Non-pigmented ciliary epithelial cell (primary cell): ENCODE results near the gene ALKBH2.

ENCODE experiments used
- DNase-seq: peaks from one replicate; pipeline ENCODE4 v3.0.0-alpha.2; 2010; ENCODE audit warnings: low read depth

ALKBH2 gene

DNA sequence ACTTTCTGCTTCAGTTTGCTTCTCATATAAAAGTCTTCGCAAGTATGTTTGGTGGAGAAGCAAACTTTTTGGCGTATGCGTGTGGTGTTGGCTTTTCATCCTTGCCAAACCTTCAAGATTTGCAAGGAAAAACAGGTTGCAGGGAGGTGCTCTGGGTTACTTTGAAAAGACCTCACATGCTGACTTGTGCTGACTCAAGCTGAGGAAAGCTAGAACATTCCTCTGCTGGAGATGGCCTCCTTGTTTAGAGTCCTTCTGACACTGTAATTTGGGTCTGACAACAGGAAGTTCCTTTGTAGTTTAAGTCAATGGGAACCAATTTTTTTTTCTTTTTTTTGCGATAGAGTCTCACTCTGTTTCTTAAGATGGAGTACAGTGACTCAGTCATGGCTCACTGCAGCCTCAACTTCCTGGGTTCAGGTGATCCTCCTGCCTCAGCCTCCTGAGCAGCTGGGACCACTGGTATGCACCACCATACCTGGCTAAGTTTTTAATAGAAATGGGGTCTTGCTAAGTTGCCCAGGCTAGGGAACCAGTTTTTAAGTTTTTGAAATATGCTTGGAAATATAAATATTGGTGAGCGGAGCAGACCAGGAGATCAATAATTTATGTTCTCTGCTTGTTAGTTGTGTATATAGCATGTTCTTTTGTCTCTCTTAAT is 20.5 kb upstream of the ALKBH2 start:
- no peak for DNase-seq

DNA sequence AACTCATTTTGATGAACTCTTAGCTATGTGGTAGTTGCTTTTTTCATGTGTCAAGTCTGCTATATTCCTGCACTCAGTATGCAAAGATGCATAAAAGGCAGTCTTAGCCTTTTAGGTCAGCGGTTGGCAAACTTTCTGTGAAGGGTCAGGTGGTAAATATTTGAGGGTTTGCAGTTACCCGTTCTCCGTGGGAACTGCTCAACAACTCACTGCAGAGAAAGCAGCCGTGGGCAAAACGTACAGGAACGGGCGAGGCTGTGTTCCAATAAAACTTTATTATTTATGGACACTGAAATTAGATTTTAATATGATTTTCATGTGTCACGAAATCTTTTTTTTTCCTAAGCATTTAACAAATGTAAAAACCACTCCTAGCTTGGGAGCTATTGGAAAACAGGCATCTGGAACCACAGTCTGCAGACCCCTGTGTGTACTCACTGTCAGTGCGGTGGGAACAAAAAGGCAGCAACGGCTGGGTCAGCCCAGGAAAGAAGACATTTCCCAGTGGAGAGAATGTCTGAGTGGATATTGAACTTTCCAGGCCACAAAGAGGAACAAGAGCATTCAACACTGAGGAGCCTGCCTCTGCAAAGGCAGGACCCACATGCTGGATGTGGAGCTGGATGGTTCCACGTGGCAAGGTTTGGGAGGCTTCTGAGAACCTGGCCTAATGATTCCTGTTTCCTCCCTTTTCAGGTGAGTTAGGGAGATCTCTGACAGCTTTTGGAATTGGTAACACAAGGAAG is 19.6 kb upstream of the ALKBH2 start:
- DNase-seq: no peak

DNA sequence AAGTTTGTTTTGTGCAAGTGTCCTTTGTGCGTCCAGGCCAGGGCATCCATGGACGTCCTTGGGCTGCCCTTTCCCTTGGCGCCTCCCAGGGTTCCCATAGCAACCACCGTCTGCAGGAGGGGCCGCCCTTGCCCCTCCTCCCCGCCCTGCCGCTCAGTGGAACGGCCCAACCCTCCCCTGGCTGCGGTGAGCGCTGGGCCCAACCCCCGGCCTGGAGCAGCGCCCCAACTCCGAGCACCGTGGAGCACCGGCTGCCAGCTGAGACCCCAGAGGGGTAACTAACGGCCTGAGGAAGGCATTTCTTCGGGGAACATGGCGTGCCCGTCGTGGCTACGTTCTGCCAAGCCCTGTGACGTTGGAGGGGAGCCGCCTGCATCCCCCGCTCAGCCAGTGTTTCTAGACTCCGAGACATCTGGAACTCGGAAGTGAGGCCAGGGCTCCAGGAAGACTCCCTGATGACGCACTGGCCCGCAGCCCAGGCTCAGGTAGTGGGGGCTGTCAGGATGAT is 17.8 kb upstream of the ALKBH2 start:
- DNase-seq: no peak

DNA sequence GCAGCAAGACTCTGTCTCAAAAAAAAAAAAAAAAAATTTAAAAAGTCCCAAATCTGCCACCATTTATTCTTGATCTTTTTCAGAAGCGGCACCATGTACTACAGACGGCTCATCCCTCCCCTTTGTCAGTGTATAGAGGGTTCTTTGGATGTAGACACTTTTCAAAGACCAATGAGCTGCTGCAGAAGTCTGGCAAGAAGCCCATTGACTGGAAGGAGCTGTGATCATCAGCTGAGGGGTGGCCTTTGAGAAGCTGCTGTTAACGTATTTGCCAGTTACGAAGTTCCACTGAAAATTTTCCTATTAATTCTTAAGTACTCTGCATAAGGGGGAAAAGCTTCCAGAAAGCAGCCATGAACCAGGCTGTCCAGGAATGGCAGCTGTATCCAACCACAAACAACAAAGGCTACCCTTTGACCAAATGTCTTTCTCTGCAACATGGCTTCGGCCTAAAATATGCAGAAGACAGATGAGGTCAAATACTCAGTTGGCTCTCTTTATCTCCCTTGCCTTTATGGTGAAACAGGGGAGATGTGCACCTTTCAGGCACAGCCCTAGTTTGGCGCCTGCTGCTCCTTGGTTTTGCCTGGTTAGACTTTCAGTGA is 16.6 kb upstream of the ALKBH2 start:
- no peak for DNase-seq

DNA sequence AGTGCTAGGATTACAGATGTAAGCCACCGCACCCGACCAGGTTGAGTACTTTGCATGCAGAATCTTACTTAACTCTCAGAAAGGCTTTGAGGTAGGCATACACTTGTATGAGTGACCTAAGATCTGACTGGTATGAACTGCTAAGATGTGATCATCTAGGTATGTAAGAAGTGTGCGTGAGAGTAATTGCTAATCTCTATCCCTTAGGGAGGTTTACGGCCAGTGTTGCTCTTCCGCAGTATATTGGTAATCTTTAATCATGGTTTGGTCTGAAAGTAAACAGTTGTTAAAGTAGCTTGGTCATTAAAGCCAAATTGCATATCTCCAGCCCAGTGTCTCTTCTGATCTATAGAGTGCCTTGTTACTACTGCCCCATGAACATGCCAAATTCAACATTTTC is 11.9 kb upstream of the ALKBH2 start:
- no peak for DNase-seq

DNA sequence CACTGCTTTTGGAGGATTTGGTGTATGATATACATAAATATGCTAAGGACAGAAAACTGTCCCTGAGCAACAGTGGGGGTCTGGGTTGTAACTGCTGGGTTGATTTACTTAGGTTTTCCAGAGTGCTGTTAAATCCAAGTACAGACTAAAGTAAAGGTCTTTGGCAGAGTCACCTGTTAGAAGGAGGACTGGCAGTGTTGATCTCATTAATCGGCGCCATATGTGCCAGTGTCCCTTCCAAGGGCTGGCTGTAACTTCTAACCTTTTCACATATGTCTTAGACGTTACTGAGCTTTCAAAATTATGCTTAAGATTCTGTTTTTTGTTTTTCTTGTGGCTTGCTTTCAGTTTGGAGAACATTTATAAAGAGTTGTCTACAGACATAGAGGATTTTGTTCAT is 9.2 kb upstream of the ALKBH2 start:
- DNase-seq: no peak

DNA sequence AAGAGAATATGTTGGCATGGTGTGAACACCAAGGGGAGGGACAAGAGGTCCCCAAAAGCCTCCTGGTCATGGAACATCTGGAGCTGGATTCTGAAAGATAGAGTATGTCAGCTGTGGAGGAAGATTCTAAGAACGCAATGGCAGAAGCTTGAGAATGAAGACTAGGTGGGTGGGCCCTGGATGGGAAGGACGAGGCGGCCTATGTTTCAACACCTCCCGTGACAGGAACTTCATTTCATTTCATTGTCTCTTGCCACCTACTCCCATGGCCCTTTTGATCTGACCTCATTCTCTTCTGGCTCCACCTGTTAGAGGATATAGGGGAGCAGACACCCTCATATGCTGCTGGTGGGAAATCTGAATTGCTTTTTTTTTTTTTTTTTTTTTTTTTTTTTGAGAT is 7.5 kb upstream of the ALKBH2 start:
- no peak for DNase-seq

DNA sequence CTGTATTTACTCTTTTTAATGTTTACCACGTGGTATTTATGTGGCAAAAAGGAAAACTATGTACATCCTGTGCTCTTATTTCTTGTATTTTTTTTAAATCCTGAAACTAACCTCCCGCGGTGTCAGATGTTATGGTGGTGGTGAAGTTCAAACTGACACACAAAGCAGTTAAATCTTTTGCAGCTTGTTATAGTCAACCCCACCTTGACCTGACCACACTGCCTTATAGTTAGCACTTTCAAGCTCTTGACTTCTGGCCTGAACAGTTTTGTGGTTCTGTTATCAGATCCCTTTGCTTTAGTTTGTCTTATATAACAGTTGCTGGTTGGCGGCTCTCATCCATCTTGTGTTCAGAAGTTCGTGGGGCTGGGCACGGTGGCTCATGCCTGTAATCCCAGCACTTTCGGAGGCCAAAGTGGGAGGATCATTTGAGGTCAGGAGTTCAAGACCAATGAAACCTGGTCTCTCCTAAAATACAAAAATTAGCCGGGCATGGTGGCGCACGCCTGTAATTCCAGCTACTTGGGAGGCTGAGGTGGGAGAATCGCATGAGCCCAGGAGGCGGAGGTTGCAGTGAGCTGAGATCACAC is 6.3 kb upstream of the ALKBH2 start:
- no peak for DNase-seq

DNA sequence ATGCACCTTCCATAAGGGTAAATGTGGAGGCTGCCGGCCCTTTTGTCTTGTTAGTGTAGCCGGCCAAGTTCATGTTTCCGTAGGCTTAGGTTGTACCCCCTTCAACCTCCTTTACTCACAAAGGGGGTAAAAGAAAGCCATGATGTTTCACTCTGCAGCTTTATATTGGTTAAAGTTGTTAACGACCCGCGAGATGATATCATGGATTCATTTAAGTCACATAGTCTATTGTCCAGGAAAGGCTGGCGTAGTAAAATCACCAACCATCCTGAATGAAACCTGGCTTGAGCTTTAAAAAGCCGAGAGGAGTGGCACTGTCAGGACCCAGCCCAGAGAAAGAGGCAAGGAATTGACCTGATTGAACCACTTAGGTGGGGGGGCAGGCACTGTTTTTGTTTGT is 5.4 kb upstream of the ALKBH2 start:
- DNase-seq: no peak

DNA sequence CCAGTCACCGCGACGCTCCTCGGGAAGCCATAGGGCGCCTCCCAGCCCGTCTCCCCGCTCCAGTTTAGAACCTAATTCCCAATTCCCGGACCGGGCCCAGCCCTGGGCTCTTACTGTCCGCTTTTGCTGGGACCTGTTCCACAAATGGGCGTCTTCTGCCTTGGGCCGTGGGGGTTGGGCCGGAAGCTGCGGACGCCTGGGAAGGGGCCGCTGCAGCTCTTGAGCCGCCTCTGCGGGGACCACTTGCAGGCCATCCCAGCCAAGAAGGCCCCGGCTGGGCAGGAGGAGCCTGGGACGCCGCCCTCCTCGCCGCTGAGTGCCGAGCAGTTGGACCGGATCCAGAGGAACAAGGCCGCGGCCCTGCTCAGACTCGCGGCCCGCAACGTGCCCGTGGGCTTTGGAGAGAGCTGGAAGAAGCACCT is 4.9 kb upstream of the ALKBH2 start:
- no peak for DNase-seq

DNA sequence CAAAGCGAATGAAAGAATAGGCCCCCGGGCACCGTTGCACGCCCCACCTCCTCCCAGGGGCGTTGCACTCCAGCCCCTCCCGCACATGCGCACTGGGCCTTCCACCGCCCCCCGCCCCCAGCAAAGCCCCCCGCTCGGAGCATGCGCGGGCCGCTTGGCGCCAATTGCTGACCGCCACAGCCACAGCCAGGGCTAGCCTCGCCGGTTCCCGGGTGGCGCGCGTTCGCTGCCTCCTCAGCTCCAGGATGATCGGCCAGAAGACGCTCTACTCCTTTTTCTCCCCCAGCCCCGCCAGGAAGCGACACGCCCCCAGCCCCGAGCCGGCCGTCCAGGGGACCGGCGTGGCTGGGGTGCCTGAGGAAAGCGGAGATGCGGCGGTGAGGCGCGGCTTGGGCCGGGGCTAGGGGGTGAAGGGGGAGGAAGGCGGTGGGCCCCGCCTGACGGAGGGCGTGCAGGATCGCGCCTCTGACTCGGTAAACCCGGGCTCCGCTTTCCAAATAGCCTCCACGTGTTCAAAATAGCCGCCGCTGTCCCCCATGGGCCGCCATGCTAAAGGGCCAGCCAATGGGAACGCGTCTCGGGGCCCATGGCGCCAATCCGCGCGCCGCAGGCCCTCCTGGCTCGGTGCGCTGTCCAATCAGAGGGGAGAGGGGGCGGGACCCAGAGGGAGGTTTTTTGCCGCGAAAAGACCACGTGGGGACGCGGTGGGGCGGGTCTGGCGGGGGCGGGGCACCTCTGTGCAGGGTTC is 4.3 kb upstream of the ALKBH2 start, which contains the start of gene UNG:
UNG (plus strand) TSS at position 163 of the 748 bp plus-strand sequence; CDS start at position 246, 83 bp downstream.
- DNase-seq: peak; percentile 57

DNA sequence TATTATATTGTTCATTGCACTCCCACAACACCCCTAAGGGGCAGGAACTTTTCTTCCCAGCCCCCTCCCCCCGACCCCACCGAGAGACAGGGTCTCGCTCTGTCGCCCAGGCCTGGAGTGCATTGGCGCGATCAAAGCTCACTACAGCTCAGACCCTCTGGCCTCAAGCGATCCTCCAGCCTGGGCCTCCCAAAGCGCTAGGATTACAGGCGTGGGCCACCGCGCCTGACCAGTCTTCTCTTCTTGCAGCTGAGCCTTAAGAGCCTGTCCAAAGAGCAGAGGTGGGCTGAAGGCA is 3.8 kb upstream of the ALKBH2 start:
- DNase-seq: no peak

DNA sequence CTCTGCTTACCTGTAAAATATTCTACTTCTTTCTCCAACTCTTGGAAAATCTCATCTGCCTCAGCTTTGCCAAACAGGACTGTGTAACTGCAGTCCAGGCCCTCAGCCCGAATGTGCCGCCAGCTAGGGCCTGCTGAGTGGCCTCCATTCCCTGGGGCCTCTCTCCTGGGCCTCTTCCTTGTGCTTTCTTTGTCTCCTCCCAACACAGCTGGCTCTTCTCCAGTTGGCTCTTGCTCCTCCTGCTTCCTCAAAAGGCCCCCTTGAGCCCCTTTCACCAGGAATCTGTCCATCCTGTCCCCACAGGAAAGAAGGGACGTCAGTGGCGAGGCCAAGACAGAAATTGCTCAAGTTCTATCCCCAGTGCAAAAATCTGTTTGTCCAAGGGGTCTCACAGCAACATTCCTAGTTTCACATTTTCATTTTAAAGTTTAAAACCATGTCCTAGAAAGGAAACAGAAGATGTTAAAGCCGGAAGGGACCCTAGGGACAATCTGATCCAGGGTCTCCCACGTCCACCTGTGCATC is 713 bp downstream of the ALKBH2 start:
- DNase-seq: no peak

DNA sequence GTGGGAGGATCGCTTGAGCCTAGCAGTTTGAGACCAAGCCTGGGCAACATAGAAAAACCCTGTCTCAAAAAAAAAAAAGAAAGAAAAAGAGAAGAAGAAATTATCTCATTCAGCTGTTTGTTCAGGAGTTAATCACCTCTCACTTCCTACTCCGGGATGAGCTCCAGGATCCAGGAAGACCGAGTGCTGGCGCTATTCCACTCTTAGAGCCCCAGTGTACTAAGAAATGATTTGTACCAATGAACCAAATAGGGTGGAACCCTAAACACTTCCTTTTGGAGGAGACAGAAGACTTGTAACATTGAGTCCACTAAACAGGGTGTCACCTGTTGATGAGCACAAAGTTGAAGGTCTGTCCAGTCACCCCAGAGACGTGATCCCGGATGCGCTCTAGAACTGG is 3.6 kb downstream of the ALKBH2 start:
- DNase-seq: no peak

DNA sequence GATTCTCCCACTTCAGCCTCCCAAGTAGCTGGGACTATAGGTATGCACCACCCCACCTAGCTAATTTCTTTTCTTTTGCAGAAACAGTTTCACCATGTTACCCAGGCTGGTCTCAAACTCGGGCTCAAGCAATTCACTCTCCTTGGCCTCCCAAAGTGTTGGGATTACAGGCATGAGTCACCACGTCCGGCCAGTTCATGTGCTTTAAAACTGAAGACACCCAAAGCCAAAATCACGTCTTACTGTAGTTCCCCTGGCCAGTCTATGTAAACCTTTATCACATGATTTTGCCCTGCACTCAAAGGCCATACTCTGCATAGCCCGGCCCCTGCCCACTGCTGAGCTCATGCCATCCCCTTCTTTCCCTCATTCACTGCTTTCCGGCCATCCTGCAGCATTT is 4.5 kb downstream of the ALKBH2 start:
- DNase-seq: no peak

DNA sequence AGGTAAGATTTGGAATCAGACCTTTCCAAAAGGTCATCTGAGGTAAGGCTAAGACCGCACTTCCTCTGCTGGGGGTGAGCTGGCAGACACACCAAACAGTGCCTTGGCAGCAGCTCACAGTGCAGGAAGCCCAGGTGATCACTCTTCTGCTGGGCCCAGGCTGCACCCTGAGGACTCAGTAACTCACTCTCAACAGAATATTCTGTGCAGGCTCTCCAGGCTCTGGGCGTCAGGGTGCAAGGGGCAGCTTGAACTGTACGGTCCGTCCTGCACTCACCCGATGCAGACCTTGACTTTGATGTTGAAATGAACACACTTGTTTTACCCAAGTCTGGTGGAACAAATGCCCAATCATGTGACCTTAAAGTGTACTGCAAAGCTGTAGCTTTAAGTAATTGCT is 6.0 kb downstream of the ALKBH2 start:
- DNase-seq: no peak

DNA sequence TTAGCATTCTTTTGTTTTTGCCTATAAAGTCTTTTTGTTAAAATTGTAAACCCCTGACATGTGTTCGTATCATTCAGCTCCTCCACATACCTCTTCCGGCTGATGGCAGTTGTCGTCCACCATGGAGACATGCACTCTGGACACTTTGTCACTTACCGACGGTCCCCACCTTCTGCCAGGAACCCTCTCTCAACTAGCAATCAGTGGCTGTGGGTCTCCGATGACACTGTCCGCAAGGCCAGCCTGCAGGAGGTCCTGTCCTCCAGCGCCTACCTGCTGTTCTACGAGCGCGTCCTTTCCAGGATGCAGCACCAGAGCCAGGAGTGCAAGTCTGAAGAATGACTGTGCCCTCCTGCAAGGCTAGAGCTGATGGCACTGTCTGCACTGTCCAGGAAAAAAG is 7.7 kb downstream of the ALKBH2 start:
- DNase-seq: no peak

DNA sequence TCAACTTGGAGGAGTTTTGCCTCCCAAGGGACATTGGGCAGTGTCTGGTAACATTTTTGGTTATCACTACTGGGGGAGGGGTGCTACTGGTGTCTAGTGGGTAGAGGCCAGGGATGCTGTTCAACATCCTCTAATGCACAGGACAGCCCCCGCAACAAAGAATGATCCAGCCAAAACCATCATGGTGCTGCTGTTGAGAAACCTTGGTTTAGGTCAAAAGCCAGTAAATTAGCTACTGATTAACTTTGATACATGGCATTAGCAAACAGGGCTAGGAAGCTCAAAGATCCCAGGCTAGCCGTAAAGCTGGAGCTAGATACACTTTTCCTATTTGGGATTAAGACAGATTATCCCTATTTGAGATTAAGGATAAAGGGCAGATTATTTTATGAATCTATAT is 8.8 kb downstream of the ALKBH2 start:
- DNase-seq: no peak

DNA sequence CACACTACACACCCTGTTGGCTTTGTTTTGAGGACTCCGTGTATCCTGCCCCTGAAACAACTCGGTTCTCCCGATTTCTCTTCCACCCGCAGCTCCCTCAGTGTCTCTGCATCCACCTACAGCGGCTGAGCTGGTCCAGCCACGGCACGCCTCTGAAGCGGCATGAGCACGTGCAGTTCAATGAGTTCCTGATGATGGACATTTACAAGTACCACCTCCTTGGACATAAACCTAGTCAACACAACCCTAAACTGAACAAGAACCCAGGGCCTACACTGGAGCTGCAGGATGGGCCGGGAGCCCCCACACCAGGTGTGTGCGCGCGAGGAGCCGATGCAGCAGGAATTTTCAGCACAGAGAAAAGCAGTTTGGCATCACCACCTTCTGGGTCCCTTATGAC is 10.5 kb downstream of the ALKBH2 start:
- DNase-seq: no peak

DNA sequence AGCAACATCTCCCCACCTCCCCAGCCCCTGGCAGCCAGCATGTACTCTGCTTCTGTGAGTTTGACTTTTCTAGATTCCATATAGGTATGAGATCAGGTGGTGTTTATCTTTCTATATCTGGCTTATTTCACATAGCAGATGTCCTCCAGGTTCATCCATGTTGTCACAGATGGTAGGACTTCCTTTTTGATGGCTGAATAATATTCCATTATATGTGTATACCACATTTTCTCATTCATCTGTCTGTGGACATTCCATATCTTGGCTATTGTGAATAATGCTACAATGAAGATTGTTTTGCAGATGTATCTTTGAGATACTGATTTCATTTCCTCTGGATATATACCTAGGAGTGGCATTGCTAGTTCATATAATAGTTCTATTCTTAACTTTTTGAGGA is 18.4 kb downstream of the ALKBH2 start:
- no peak for DNase-seq

DNA sequence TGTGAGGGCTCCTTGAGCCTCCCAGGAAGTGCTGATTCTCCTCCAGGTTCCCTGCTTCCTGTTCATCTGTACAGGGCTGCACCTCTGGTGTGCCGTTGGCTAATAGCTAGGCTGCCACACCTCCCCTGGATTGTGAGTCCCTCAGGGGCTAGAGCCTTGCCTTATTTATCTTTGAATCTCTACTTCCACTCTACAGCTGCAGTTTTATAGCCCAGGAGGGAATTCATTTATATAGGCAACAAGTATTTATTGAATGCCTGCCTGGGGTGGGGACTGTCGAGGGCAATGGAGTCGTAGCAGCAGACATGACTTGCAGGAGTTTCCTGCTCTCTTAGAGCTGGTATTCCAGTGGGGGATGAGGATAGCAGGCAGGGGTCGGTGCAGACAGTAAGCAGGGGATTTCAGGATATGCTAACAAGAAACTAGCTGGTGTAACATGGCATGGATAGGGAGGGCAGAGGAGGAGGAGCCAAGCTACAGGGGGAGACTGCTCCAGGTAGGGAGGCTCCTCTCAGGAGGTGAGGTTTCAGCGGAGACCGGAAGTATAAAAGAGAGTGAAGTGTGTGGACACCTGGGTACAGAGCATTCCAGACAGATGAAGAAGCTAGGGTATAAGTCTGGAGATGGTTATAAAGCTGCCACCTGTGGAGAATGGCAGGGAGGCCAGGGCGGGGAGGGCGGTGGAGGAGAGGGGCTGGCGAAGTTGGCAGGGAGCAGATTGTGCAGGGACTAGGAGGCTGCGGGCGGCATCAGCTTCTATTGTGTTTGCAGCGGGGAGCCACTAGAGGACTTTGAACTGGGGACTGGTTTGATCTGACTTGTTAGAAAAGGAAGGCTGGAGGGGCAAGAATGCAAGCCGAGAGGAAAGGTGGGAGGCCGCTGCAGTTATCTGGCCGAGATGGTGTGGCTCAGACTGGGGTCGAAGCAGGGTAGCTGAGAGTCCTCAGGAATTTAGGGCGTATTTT is 23.7 kb downstream of the ALKBH2 start:
- no peak for DNase-seq
